ENCODE data around the gene ZFHX2.

The ZFHX2 gene

DNA sequence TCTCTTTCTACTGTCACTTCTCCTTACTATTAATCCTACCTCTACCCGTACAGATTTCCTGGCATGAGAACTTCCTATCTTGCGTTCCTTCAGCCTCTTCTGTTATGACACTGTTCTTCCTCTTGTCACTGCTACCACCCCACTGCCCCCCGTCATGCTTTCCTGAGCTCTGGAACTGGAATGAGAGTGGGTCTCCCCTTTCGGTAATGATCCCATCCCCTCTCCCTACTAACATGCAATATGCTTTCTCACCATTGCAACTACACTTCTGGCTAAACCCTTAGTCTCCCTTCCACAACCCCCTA lies 20.9 kb upstream of the ZFHX2 start:
- DNase-seq = no peak

GRCh38 chr14:23571701-23572523 lies 20.3 kb upstream of the ZFHX2 start:
- no peak for DNase-seq

DNA sequence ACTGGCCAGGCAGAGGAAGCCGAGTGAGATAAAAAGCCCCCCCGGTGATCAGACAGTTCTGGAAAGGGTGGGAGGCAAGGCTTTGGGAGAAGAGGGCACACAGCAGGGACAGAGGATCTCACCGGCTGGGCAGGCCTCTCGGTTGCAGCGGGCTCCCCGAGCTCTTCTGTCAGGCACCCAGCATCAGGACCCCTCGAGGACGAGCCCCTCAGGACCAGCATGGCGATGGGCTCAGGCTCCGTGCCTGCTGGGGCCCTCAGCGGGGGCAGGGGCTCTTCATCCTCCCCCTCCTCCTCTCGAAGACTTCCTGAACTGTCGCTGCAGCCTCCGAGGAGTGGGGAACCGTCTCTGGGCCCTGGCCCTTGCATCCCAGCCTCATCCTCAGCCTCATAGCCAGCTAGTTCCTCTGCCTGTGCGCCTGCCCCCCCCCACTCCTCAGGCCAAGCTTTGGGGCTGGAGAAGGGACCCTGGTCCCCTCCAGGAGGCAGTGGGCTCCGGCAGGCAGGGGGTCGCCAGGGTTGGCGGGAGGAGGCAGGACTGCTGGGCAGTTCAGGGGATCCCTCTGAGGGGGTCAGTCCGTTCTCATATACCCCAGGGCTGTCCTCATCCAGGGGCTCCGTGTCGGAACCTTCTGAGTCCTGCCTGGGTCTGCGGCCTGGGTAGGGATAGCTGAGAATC lies 19.4 kb upstream of the ZFHX2 start:
- DNase-seq = no peak

DNA sequence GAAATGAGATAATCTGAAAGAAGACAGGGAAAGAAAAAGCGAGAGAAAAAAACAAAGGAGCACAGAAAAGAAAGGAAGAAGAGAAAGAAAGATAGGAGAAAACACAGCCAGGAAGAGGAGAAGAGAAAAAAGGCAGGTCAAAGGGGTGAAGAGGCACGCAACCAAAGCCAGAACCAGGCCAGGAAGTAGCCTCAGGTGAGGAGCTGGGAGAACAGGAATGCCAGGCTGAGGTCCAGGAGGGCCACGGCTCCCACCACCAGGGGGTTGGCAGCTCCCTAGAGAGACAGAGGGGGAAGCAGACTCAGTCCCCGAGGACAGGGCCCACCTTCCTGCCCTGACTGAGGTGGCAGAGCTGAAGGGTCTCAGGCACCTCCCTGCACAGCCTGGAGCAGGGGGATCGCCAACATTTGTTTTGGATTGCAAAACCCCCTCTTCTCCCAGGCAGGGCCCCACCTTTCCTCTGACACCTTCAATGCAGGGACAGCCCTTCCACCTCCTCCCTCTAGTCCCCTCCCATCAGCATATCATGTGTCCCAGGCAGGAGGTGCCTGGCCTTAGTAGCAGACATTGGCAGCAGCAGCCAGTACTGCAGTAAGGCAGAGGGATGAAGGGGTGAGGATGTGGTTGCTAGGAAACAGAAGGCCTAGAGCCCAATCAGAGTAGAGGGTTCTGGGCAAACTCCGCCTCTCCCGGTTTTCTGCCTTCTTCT lies 18.0 kb upstream of the ZFHX2 start:
- DNase-seq = no peak

- DNase-seq = no peak
These were observed 17.2 kb upstream of the ZFHX2 start for GRCh38 chr14:23568600-23569331.

DNA sequence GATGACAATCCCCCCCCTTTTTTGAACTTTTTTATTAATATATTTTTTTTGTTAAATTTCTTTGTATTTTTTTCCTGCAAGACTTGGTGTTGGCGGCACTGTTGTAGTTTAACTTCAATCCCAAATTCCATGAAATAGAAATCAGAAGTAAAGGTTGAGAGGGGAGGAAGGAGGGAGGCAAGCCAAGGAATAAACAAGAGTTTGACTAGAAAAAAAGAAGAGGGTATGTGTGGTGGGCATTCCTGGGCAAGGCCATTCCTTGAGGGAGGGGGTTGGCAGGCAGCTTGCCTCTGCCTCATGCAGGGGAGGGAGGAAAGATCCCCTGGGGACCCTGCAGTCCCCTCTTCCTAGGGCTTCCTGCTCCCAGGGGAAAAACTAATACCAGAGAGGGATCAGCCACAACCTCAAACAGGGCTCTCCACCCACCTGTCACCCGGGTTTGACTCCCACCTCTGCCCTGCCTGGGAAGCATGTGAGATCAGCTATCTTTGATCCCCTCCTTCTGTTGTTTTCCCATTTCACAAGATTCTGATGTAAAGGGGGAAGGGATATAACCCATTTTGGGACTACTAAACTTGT lies 16.5 kb upstream of the ZFHX2 start:
- no peak for DNase-seq

GRCh38 chr14:23567186-23568020 lies 15.8 kb upstream of the ZFHX2 start, which contains the start of gene AP1G2:
AP1G2 (minus strand) TSS chr14:23567791; CDS start chr14:23567314, 477 bp downstream.
- peak; percentile 83 to 86 for DNase-seq

DNA sequence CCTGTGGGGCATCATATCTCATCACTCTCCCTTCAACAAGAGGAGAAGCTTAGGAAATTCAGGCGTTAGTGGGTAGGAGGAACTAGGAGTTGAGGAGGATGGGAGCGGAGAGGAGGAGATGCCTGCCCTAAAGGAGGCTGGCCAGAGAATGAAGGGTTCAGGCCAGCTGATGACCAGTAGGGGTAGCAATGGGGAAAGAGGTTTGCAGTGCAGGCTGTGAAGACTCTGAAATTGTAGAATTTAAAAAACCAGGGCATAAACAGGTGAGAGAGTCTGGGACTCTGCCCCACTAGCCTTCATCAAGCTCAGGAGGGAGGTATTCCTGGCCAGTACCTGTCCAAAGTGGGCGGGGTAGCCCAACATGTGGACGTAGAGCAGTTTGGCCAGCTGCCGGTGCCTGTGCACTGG lies 15.2 kb upstream of the ZFHX2 start:
- no peak for DNase-seq

DNA sequence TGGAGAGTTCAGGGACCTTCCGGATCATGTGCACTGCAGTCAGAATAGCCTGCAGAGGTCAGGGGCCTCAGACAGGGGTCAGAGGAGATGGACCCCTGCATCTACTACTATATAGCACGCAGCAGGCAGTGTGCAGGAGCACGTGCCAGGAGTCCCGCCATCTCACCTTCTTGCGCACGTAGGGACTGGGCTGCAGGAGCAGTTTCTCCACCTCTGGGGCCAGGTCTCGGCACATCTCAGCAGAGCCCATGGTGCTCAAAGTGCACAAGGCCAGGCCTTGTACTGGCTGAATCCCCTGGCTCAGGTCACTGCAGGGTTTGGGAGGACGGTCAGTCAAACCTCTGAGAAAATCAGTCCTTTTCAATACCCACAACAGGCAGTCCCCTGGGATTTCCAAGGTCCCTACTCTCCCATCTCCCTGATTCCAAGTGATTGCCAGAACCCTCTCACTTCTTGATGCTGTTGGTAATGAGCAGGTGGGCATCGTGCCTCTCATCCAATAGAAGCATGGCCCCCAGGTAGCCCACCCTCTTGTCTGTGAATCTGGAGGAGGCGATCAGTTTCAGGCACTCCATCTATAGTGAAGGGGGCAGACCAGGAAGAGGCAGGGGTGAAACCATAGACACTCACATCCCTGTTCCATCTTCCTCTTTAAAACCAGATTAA lies 14.7 kb upstream of the ZFHX2 start:
- no peak for DNase-seq

GRCh38 chr14:23565626-23566025 lies 14.1 kb upstream of the ZFHX2 start:
- DNase-seq = no peak

- DNase-seq = no peak
These were observed 13.3 kb upstream of the ZFHX2 start for GRCh38 chr14:23564876-23565275.

GRCh38 chr14:23564181-23564812 lies 12.7 kb upstream of the ZFHX2 start:
- no peak for DNase-seq

DNA sequence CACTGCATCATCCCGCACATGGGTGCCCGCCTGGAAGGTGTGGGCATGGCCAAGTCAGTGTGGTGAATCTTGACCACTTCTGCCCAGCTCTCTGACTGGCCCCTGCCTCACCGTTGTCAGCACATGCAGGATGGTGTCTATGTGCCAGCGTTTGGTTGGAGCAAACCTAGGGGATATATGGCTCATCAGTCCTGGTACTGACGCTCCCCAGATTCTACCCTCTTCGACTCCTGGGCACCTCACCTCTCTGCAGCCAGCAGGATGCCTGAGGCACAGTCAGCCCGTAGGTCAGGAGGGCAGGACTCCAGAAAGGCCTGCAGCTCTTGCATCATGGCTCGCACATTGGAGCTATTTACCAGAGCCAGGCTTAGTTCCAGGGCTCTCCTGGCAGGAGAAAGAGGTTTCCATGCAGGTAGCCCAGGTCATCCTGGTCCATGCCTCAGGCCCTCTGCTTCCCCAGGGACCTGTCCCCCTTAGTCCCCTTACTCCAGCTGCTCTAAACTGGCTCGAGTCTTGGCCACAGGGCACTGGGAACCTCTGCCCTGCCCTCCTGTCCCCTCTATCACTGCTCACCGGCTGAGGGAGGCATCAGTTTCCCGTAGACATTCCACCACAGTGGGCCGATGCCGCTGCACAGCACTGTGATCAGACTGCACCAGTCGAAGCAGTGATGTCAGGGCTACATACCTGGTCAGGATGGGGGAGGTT lies 12.1 kb upstream of the ZFHX2 start:
- no peak for DNase-seq

DNA sequence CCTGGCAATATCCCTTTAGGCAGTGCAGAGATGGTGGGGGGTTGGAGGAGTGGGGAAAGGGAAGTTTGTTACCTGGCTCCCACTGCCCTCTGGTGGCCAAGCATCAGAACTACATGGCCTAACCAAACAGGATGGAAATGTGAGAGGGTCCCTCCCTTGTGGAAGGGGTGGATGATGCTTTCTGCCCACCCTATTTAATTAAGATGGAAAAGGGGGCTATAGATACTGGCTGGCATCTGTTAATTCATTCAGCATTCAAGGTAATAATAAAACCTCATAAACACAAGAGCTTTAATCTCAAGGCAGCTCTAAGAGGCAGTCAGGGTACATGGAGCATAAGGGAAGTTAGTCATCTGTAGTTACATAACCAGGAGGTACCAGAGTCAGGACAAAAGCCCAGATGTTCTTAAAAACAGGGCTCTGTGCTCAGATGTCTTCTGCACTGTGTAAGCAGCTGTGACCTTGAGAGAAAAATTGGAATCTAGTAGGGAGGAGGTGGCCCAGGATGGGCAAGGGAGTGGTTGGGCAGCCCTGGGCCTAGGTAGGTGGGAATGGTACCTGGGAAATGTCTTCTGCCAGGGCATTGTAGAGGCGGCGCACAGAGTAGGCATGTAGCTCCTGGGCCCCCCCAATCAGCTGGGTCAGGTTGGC lies 11.4 kb upstream of the ZFHX2 start:
- peak; percentile 51 to 64 for DNase-seq

DNA sequence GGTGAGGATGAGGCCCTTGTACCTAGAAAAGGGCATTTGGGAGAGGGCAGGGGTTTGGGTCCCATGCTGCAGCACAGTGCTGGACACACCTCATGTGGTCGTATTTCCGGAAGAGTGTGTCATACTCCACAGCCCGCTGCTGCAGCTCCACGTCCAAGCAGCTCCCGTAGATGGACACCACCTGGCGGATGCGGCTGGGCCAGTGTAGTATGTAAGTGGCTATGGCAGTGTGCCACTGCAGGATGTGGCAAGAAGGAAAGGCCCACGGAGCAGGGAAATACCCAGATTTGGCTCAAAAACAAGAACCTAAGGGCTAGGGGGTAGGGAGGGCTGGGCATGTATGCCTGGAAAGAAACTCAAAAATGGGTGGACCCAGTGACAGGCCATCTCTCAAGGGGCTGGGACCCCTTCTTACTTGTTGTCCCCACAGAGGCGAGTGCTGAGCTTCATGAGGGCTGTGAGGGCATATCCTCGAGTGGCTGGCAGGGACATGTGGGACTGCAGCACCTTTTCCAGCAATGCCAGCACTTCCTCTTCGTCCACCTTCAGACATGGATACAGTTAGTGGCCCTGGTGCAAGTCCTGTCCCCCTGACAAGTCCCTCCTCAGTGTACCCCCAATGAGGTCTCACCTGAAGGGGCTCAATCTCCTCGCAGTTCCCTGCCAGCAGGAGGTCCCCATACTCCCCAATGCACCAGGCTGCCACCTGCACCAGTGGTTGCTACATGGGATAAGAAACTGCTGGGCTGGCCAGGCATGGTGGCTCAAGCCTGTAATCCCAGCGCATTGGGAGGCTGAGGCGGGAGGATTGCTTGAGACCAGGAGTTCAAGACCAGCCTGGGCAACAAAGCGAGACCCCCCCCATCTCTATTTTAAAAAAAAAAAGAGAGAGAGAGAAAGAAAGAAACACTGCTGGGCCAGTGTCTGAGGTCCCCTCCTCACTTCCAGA lies 10.6 kb upstream of the ZFHX2 start:
- DNase-seq = no peak

DNA sequence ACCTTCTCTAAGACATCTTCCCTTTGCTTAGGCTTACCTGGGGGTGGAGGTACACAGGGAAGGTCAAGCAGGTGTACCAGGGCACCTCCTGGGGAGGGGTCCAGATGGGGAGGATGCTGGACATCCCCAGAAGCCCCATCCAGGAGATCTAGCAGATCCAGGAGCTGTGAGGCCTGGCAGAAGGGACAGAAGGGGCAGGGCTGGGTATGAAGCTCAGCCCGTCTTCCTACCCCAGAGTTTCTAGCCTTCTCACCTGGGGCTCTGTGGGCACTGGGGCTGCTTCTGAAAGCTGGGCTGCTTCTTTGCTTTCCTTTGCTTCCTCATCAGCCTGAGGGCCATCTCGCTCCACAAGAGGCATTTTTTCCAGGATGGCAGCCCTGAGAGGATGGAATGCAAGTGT lies 9.7 kb upstream of the ZFHX2 start:
- no peak for DNase-seq

GRCh38 chr14:23559926-23560520 lies 8.5 kb upstream of the ZFHX2 start:
- no peak for DNase-seq

All from activated CD4-positive, alpha-beta T cell treated with anti-CD3 and anti-CD28 coated beads for 4 hours (primary cell).